ENCODE measurements around the gene KCNK10.

Gene KCNK10

DNA sequence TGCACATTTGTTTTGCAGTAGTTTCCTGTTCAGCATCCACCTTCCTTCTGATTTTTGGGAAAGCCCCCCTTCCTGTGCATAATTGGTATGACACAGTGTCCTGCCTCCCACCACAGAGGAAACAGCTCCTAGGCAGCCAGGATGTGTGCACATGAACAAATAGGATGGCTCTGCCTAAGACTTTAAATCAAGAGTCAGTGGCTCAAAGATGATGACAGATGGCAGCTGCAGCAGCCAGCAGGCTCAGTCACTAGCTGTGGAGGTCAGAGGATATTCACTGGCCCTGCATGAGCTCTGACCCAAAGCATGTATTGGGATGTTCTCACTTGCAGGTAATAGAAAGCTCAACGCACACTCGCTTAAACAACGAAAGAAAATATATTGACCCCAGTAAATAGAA is 90.3 kb downstream of the KCNK10 start:
- H3K27ac ChIP-seq, result no peak overlapping the region
- H3K4me3 ChIP-seq, result no peak overlapping the region
- TF ChIP-seq, protein P1, sequence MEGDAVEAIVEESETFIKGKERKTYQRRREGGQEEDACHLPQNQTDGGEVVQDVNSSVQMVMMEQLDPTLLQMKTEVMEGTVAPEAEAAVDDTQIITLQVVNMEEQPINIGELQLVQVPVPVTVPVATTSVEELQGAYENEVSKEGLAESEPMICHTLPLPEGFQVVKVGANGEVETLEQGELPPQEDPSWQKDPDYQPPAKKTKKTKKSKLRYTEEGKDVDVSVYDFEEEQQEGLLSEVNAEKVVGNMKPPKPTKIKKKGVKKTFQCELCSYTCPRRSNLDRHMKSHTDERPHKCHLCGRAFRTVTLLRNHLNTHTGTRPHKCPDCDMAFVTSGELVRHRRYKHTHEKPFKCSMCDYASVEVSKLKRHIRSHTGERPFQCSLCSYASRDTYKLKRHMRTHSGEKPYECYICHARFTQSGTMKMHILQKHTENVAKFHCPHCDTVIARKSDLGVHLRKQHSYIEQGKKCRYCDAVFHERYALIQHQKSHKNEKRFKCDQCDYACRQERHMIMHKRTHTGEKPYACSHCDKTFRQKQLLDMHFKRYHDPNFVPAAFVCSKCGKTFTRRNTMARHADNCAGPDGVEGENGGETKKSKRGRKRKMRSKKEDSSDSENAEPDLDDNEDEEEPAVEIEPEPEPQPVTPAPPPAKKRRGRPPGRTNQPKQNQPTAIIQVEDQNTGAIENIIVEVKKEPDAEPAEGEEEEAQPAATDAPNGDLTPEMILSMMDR (IDR thresholded peaks at IDR 0.05), result no peak
- no peak for DNase-seq (ENCODE audit: low spot score)

DNA sequence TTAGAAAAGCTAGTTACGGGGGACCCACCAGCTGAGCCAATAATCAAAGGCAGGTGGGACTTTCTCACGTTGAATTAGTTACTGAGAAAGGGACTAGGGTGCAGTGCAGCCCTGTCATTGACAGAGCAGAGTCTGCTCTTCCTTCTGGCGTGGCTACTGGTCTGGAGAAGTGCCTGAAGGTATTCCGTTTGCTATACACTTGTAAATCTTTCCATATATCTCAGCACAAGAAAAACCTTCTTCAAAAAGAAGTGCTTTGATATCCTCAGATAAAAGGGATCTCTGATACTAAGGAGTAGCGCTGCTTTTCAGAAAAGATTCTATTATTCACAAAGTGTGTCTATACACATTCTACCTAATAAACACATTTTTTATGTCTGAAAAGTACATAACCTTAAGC is 91.5 kb downstream of the KCNK10 start:
- Histone ChIP-seq H3K27ac (no peak overlapping the region), H3K4me3 (no peak overlapping the region)
- no peak for DNase-seq (ENCODE audit: low spot score)
- TF ChIP-seq, protein P1 (IDR thresholded peaks at IDR 0.05), result no peak

DNA sequence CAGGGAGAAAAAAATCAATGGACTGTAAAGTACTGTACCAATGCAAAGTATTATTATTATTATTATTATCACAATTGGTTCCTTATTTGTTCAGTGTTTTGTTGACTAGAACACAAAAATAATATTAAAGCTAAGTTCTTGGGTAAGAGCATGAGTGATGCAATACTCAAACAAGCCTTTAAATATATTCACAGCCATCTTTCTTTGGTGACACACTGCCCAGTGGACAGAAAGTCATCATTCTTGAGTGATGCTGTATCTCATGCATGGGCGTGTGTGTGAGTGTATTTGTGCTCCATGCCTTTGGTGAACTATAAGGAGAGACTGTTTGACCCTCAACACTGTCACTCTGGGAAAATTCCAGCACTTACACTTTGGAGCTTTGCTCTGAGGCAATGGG is 93.6 kb downstream of the KCNK10 start:
- DNase-seq (ENCODE audit: low spot score), result no peak
- H3K4me3 ChIP-seq, result no peak overlapping the region
- no peak overlapping the region for H3K27ac ChIP-seq
- TF ChIP-seq, protein P1 (IDR thresholded peaks at IDR 0.05), result no peak

DNA sequence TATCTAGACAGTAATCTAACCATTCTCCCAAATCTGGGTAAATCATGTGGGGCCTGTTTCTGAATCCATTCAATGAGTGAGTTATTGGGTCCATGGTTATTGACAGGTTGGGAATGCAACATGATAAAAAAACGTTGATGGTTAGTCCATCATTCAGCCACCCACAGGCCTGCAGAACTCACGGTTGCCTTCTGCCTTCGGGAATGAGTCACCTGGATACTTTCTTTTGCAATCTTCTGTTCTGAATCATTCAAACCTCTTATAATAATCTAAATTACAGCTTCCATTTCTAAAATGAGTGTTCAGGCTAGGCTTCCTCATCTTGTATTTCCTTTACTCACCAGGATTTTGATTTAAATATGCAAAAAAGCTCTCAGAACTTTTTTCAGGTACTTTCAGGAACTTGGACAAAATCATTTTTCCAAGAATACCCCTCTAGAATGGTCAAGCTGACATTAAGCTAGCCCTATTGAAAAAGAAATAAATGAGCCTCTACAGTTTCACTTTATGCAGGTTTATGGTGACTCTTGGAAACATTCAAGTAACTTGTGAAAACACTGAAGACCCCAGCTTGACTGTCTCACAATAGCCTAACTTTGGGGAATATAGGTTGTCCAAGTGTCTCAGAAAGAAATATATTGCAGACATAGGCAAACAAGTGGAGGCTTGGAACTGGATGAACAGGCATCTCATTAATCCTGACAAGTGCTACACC is 94.4 kb downstream of the KCNK10 start:
- no peak for DNase-seq (ENCODE audit: low spot score)
- no peak overlapping the region for H3K27ac ChIP-seq
- no peak overlapping the region for H3K4me3 ChIP-seq
- TF ChIP-seq, protein P1 (IDR thresholded peaks at IDR 0.05), result no peak

DNA sequence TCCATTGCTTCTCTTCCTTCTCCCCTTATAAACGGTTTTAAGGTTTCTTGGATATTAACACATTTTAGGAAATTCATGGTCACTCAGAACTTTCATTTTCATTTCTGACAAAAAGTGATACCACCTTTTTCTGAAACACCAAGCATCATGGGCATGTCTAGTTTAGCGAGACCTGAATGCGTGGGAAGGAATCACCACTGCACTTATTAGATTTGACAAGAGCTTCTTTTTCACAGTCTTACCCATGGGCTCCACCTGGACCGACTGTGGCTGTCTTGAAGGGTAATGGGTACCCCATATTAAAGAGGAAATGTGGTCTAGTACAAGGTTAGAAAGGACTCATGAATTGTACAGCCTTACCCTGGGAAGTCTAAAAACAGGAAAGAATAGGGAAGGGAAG is 95.4 kb downstream of the KCNK10 start:
- no peak overlapping the region for H3K4me3 ChIP-seq
- DNase-seq (ENCODE audit: low spot score), result no peak
- H3K27ac ChIP-seq, result no peak overlapping the region
- TF ChIP-seq, protein P1 (IDR thresholded peaks at IDR 0.05), result no peak

DNA sequence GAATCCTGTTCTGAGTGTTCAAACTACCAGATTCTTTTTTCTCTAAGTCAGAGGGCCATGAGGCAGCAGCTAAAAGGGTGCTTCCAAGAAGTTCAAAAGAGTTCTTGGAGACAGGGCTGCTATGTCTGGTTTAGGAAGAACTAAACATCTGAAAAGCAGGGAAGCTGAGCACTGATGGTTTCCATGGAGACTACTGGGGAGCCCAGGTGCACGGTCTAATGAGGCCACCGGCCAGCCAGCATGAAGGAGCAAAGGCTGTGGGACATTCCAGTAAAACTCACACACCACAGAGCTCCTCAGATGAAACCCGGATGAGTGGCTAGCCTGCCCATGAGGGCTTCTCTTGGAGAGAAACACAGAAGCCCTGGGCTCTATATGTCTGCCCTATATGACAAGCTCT is 97.3 kb downstream of the KCNK10 start:
- H3K27ac ChIP-seq, result no peak overlapping the region
- no peak for DNase-seq (ENCODE audit: low spot score)
- TF ChIP-seq, protein P1 (IDR thresholded peaks at IDR 0.05), result no peak
- H3K4me3 ChIP-seq, result no peak overlapping the region

DNA sequence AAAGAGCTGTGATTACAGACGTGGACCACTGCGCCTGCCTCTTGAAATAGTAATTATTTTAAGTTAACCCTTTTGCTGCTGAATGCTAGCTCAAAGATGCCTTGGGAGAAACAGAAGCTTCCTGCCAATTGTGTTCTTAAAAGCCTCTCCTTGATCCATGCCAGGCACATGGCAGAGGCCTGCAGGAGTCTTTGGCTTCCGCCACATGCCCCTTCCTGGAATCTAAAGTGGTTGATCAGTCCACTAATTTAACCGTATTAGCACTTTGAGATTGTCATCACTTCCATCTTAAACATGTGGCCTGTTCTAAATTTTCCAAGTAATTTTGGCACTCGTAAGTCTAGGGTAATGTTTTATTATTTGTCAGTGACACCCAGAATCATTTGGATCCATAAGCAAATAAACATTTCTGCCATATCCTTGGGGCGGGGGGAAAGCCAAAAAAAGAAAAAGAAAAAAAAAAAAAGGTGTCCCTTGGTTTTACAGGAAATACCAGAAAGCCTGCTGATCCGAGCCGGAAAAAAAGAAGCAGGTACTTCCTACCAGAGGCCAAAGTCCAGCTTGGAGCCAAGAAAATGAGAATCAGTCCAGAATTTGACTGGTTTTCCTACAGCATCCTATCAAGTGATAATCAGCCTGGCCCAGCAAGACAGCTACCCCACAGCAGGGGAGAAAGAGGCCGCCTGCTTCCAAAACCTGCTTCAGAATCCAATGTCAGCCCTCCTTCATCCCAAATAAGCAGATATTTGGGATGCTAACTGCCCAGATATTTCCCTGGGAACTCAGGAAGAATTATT is 104.8 kb downstream of the KCNK10 start:
- no peak overlapping the region for H3K27ac ChIP-seq
- no peak for DNase-seq (ENCODE audit: low spot score)
- TF ChIP-seq, protein P1 (IDR thresholded peaks at IDR 0.05), result no peak

More for the DNA sequence above, 104.8 kb downstream of the KCNK10 start:
- no peak overlapping the region for H3K4me3 ChIP-seq

All from coronary artery (tissue), 2 donors.